Measurements from ENCODE around the gene RBL2.
"Not testable (repeated sequence)": the region's sequence is repeated elsewhere in the genome, so short reads cannot be mapped to it uniquely, and the experiment has no call there.

Gene RBL2

DNA sequence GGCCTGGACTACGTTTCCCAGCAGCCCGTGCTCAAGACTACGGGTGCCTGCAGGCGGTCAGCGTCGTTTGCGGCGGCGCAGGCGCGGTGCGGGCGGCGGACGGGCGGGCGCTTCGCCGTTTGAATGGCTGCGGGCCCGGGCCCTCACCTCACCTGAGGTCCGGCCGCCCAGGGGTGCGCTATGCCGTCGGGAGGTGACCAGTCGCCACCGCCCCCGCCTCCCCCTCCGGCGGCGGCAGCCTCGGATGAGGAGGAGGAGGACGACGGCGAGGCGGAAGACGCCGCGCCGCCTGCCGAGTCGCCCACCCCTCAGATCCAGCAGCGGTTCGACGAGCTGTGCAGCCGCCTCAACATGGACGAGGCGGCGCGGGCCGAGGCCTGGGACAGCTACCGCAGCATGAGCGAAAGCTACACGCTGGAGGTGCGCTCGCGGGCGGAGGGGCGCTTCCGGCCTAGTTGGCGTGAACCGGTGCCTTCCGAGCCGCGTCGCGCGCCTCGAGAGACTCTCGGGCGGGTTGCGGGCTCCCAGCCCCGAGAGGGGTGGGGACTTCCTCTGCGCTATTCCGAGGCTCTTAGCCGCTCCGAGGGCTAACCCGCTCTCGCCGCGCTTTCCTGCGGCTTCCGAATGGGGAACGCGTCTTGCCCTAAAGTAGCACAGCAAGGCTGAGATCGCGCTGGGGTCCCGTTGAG, at the start of gene RBL2:
Gene RBL2 (plus strand): TSS at position 95 of the 689 bp plus-strand sequence. CDS start 86 bp downstream, at position 181.
- DNase-seq, result peak; percentile 90 to 93
- TF ChIP-seq POLR2A (IDR thresholded peaks at IDR 0.05; ENCODE audit: low read length) (peak; percentile 46), GATA1 (IDR thresholded peaks at IDR 0.05; ENCODE audit: low read depth, low read length) (no peak)

- not testable (repeated sequence) for DNase-seq
These were observed 49.7 kb upstream of the RBL2 start for GRCh38 chr16:53384610-53385009.

- DNase-seq, result no peak
- TF ChIP-seq POLR2A (IDR thresholded peaks at IDR 0.05; ENCODE audit: low read length) (no peak), GATA1 (IDR thresholded peaks at IDR 0.05; ENCODE audit: low read depth, low read length) (no peak)
These were observed 29.3 kb upstream of the RBL2 start for GRCh38 chr16:53404959-53405358.

DNA sequence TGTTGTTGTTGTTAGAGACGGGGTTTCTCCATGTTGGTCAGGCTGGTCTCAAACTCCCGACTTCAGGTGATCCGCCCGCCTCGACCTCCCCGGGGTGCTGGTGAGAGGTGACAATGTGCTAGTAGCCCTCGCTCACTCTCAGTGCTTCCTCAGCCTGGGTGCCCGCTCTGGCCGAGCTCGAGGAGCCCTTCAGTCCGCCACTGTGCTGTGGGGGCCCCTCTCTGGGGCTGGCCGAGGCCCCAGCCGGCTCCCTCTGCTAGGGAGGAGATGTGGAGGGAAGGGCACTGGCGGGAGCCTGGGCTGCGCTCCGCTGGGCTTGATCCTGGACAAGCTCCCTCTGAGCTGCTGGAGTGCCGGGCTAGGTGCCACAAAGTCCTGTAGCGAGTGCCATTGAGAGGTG, 21.7 kb upstream of the RBL2 start:
- no peak for DNase-seq

DNA sequence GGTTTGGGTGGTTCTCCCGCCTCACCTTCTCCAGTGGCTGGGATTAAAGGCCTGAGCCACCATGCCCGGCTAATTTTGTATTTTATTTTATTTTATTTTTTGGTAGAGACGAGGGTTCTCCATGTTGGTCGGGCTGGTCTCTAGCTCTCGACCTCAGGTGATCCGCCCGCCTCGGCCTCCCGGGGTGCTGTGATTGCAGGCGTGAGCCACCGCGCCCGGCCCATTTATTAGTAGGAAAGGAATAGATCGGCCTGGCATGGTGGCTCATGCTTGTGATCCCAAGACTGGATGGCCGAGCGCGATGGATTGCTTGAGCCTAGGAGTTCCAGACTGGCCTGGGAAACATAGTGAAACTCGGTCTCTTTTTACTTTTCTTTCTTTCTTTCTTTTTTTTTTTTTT, 20.4 kb upstream of the RBL2 start:
- TF ChIP-seq POLR2A (IDR thresholded peaks at IDR 0.05; ENCODE audit: low read length) (no peak), GATA1 (IDR thresholded peaks at IDR 0.05; ENCODE audit: low read depth, low read length) (no peak)
- DNase-seq, result no peak

More for the DNA sequence above, 21.7 kb upstream of the RBL2 start:
- no peak for TF ChIP-seq POLR2A (IDR thresholded peaks at IDR 0.05; ENCODE audit: low read length)
- no peak for TF ChIP-seq GATA1 (IDR thresholded peaks at IDR 0.05; ENCODE audit: low read depth, low read length)

DNA sequence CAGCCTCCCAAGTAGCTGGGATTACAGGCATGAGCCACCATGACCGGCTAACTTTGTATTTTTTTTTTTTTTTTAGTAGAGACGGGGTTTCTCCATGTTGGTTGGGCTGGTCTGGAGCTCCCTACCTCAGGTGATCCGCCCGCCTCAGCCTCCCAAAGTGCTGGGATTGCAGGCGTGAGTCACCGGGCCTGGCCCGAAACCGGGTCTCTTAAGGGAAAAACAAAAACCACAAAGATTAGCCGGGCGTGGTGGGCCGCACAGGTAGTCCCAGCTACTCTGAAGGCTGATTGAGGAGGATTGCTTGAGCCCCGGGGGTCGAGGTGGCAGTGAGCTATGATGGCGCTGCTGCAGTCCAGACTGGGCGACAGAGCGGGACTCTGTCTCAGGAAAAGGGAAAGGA, 19.9 kb upstream of the RBL2 start:
- DNase-seq, result no peak
- TF ChIP-seq POLR2A (IDR thresholded peaks at IDR 0.05; ENCODE audit: low read length) (no peak), GATA1 (IDR thresholded peaks at IDR 0.05; ENCODE audit: low read depth, low read length) (no peak)

- TF ChIP-seq GATA1 (IDR thresholded peaks at IDR 0.05; ENCODE audit: low read depth, low read length) (no peak), POLR2A (IDR thresholded peaks at IDR 0.05; ENCODE audit: low read length) (no peak)
- DNase-seq, result no peak
These were observed 18.8 kb upstream of the RBL2 start for GRCh38 chr16:53415504-53415903.

DNA sequence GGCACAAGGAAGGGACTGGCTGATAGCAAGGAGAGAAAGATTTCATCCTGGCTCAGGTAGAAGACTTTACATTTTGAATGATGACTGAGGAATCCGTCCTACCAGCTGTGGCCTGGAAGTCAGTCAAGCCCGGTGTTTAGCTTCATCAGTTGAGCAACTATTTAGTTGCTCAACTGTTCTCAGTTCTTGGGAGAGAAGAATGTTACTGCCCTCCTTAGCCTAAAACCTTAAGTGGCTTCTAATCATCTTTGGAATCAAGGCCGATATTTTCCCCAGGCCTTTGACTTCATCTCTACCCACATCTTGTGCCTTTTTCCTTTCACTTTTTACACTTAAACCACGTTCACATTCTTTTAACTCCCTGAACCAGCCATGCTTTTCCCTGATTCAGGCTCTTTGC, 17.3 kb upstream of the RBL2 start:
- DNase-seq, result no peak
- TF ChIP-seq POLR2A (IDR thresholded peaks at IDR 0.05; ENCODE audit: low read length) (no peak), GATA1 (IDR thresholded peaks at IDR 0.05; ENCODE audit: low read depth, low read length) (no peak)

DNA sequence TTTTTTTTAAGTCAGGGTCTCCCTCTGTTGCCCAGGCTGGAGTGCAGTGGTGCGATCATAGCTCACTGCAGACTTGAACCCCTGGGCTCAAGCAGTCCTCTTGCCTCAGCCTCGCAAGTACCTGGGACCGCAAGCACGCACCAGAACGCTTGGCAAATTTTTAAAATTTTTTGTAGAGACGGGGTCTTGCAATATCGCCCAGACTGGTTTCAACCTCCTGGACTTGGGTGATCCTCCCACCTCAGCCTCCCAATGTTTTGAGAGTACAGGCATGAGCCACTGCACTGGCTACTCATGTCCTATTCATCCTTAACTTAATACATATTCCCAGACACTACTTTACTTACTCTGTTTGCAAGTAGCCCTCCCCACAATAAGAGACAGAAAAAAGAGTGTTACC, 16.3 kb upstream of the RBL2 start:
- DNase-seq, result no peak
- TF ChIP-seq GATA1 (IDR thresholded peaks at IDR 0.05; ENCODE audit: low read depth, low read length), result no peak
- no peak for TF ChIP-seq POLR2A (IDR thresholded peaks at IDR 0.05; ENCODE audit: low read length)

DNA sequence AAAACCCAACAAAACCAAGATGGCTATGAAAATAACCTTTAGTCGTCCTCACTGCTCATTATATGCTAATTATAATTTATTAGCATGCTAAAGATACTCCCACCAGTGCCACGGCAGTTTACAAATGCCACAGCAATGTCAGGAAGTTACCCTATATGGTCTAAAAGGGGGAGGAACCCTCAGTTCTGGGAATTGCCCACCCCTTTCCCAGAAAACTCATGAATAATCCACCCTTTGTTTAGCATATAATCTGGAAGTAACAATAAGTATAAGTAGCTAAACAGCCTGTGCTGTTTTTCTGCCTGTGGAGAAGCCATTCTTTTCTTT, 14.9 kb upstream of the RBL2 start:
- DNase-seq, result not testable (repeated sequence)

DNA sequence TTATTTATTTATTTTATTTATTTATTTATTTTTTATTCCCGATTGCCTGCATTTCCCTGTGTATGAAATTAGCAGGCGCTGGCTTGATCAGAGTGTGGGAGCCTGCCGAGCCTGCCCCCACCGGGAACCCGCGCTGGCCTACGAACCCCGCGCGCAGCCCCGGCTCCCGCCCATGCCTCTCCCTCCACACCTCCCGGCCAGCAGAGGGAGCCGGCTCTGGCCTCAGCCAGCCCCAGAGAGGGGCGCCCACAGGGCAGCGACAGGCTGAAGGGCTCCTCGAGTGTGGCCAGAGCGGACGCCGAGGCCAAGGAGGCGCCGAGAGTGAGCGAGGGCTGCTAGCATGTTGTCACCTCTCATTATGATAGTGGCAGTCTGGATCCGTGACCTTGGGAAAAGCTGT, 13.0 kb upstream of the RBL2 start:
- TF ChIP-seq GATA1 (IDR thresholded peaks at IDR 0.05; ENCODE audit: low read depth, low read length), result no peak
- TF ChIP-seq POLR2A (IDR thresholded peaks at IDR 0.05; ENCODE audit: low read length), result no peak
- DNase-seq, result peak in 1 of 2 experiments; percentile 2

- DNase-seq, result peak; percentile 2 to 5
These were observed 10.3 kb upstream of the RBL2 start for GRCh38 chr16:53423968-53424367.

DNA sequence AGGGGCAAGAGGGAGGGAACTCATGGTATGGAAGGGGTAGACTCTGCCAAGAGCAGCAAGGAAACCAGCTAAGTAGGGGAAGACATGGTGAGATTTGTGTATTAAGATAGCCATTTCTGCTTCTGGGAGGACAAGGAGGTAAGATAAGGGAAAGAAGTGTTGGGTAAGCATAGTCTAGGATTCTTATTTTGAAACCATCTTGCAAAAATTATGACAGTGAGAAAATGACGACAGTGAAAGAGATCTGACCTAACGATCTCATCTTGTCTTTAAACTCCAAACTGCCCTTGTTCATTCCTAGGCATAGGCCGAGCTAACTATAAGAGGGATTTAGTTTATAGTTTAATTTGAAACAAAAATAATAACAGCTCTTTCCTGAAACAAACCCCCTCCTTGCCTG, 5.6 kb upstream of the RBL2 start:
- DNase-seq, result no peak
- TF ChIP-seq GATA1 (IDR thresholded peaks at IDR 0.05; ENCODE audit: low read depth, low read length), result no peak
- no peak for TF ChIP-seq POLR2A (IDR thresholded peaks at IDR 0.05; ENCODE audit: low read length)

DNA sequence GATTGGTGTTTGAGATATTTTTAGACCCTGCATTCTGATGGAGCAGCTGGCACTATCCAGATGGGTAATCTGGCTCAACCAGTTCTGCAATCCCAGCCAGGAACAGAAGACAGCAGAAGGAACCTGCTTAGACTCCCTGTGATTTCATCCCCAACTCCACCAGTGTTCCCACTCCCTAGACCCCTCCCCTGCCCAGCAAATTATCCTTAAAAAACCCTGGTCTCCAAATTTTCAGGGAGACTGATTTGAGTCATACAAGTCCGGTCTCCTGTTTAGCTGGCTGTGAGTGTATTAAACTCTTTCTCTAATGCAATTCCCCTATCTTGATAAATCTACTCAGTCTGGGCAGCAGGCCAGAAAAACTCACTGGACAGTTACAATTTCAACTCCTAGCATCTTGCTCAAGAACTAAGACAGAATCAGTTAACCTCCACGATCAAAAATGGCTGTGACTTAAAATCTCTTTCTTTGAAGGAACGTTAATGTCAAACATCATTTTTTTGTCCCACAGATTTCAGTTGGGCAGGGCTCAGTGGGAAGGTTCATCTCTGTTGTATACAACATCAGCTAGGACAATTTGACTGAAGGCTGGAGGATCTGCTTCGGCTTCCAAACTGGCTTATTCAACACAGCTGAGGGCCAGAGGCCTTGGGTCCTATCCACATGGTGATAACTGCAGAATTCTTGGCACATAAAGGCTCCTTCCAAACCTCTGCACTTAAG, 4.9 kb upstream of the RBL2 start:
- TF ChIP-seq POLR2A (IDR thresholded peaks at IDR 0.05; ENCODE audit: low read length) (no peak), GATA1 (IDR thresholded peaks at IDR 0.05; ENCODE audit: low read depth, low read length) (no peak)
- DNase-seq, result peak; percentile 40 to 49

DNA sequence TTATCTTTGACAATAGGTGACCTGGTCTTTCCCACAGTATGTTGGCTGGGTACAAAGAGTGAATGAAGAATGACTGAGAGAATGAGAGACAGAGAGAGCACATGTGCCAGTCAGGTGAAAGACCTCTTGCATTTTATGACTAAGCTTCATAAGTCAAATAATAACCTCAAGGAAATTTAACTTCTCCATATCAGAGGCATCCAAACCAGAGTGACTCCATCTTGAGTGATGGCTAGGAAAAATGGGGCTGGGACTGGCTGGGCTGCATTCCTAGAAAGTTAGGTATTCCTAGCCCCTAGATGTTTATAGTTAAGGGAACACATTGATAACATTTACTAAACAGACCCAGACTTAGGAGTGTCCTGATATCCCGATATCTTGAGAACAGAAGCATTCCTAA, 3.9 kb upstream of the RBL2 start:
- TF ChIP-seq GATA1 (IDR thresholded peaks at IDR 0.05; ENCODE audit: low read depth, low read length) (no peak), POLR2A (IDR thresholded peaks at IDR 0.05; ENCODE audit: low read length) (no peak)
- DNase-seq, result no peak
